ENCODE measurements around the gene CCNB1. TPM values are rescaled to one million over a fixed set of nuclear protein-coding genes. Genes with fewer than 3 reads are reported as not detected.
"Not testable (repeated sequence)": the region's sequence is repeated elsewhere in the genome, so short reads cannot be mapped to it uniquely, and the experiment has no call there.

Gene CCNB1
- total RNA-seq, 1 donor from 2014 or later: 29.5 TPM

- TF ChIP-seq CTCF (IDR thresholded peaks at IDR 0.05): no peak
- DNase-seq (ENCODE audit: low spot score): no peak
- no peaks in the 10 kb centered on the region for H3K9me3 Mint-ChIP-seq (ENCODE audit: low read depth)
- H3K4me1 Mint-ChIP-seq (ENCODE audit: low read depth): peaks cover 21% of the 10 kb centered on the region
- peak overlapping the region; percentile 94 for H3K27ac Mint-ChIP-seq (ENCODE audit: unreplicated experiment)
- H3K27me3 Mint-ChIP-seq (ENCODE audit: low read depth): no peaks in the 10 kb centered on the region
- H3K4me3 Mint-ChIP-seq (ENCODE audit: unreplicated experiment): peak overlapping the region; percentile 100
- no peaks in the 10 kb centered on the region for H3K36me3 Mint-ChIP-seq (ENCODE audit: low read depth)
Observed at GRCh38 chr5:69217151-69217511, 50.2 kb downstream of the CCNB1 start.

- Mint-ChIP-seq H3K4me3 (ENCODE audit: unreplicated experiment) (peak overlapping the region; percentile 100), H3K9me3 (ENCODE audit: low read depth) (no peaks in the 10 kb centered on the region), H3K27ac (ENCODE audit: unreplicated experiment) (peak overlapping the region; percentile 94), H3K27me3 (ENCODE audit: low read depth) (no peaks in the 10 kb centered on the region), H3K4me1 (ENCODE audit: low read depth) (peaks cover 21% of the 10 kb centered on the region), H3K36me3 (ENCODE audit: low read depth) (no peaks in the 10 kb centered on the region)
- TF ChIP-seq CTCF (IDR thresholded peaks at IDR 0.05): peak; percentile 56
- peak; percentile 96 for DNase-seq (ENCODE audit: low spot score)
Observed at GRCh38 chr5:69217548-69218526, 50.9 kb downstream of the CCNB1 start.

- Mint-ChIP-seq H3K27me3 (ENCODE audit: low read depth) (no peaks in the 10 kb centered on the region), H3K4me3 (ENCODE audit: unreplicated experiment) (no peak overlapping the region), H3K9me3 (ENCODE audit: low read depth) (no peaks in the 10 kb centered on the region), H3K27ac (ENCODE audit: unreplicated experiment) (no peak overlapping the region), H3K4me1 (ENCODE audit: low read depth) (peaks cover 17% of the 10 kb centered on the region), H3K36me3 (ENCODE audit: low read depth) (no peaks in the 10 kb centered on the region)
- no peak for TF ChIP-seq CTCF (IDR thresholded peaks at IDR 0.05)
- no peak for DNase-seq (ENCODE audit: low spot score)
Observed at GRCh38 chr5:69219939-69220338, 53.0 kb downstream of the CCNB1 start.

GRCh38 chr5:69220371-69220770, 53.4 kb downstream of the CCNB1 start:
- peaks cover 17% of the 10 kb centered on the region for H3K4me1 Mint-ChIP-seq (ENCODE audit: low read depth)
- H3K36me3 Mint-ChIP-seq (ENCODE audit: low read depth); H3K9me3 Mint-ChIP-seq (ENCODE audit: low read depth); DNase-seq (ENCODE audit: low spot score); H3K27ac Mint-ChIP-seq (ENCODE audit: unreplicated experiment); H3K4me3 Mint-ChIP-seq (ENCODE audit: unreplicated experiment); H3K27me3 Mint-ChIP-seq (ENCODE audit: low read depth): not testable (repeated sequence)

GRCh38 chr5:69220833-69221232, 53.9 kb downstream of the CCNB1 start:
- not testable (repeated sequence) for H3K4me3 Mint-ChIP-seq (ENCODE audit: unreplicated experiment); H3K36me3 Mint-ChIP-seq (ENCODE audit: low read depth); H3K27me3 Mint-ChIP-seq (ENCODE audit: low read depth); H3K27ac Mint-ChIP-seq (ENCODE audit: unreplicated experiment); H3K9me3 Mint-ChIP-seq (ENCODE audit: low read depth); DNase-seq (ENCODE audit: low spot score)
- H3K4me1 Mint-ChIP-seq (ENCODE audit: low read depth): peaks cover 17% of the 10 kb centered on the region

GRCh38 chr5:69224520-69224919, 57.6 kb downstream of the CCNB1 start:
- H3K27ac Mint-ChIP-seq (ENCODE audit: unreplicated experiment): no peak overlapping the region
- peaks cover 2% of the 10 kb centered on the region for H3K36me3 Mint-ChIP-seq (ENCODE audit: low read depth)
- H3K4me1 Mint-ChIP-seq (ENCODE audit: low read depth): no peaks in the 10 kb centered on the region
- no peak for TF ChIP-seq CTCF (IDR thresholded peaks at IDR 0.05)
- H3K27me3 Mint-ChIP-seq (ENCODE audit: low read depth): no peaks in the 10 kb centered on the region
- no peak overlapping the region for H3K4me3 Mint-ChIP-seq (ENCODE audit: unreplicated experiment)
- no peaks in the 10 kb centered on the region for H3K9me3 Mint-ChIP-seq (ENCODE audit: low read depth)
- DNase-seq (ENCODE audit: low spot score): no peak

All from chondrocyte (in vitro differentiated cells).